WTC11 (cell line): Measurements from ENCODE around the gene LIPH. TPM values are rescaled to one million over a fixed set of nuclear protein-coding genes. Genes with fewer than 3 reads are reported as not detected.

Experiments used
- ATAC-seq: fragments of 200-7000 bp; cut with Tn5 transposase; 2 replicates; pipeline ENCODE4 v1.10.0; 2021; ENCODE audit warnings: mild to moderate bottlenecking, moderate library complexity
- CTCF ChIA-PET: fragments of 300-600 bp; sonication (Branson Sonifier 250); formaldehyde crosslinking; loops from one replicate; lab custom pipeline; 2021; ENCODE audit warnings: antibody characterized with exemption; lab: Charles Lee
- POLR2A ChIA-PET: fragments of 350-600 bp; sonication (Branson Sonifier 250); formaldehyde crosslinking; loops from one replicate; lab custom pipeline; 2021; ENCODE audit warnings: antibody characterized with exemption; lab: Charles Lee
- DNase-seq: peaks from one replicate; pipeline ENCODE4 v3.0.0; 2021; ENCODE audit warnings: low spot score
- H3K27ac Mint-ChIP-seq: 2 replicates; pipeline ENCODE4 v1.8.0; 2021; ENCODE audit warnings: mixed read lengths
- H3K27me3 Mint-ChIP-seq: 2 replicates; pipeline ENCODE4 v1.8.0; 2021; ENCODE audit warnings: low read depth, mild to moderate bottlenecking, moderate library complexity, mixed read lengths
- H3K36me3 Mint-ChIP-seq: 2 replicates; pipeline ENCODE4 v1.8.0; 2021; ENCODE audit warnings: mixed read lengths
- H3K4me1 Mint-ChIP-seq: 2 replicates; pipeline ENCODE4 v1.8.0; 2022; ENCODE audit warnings: mixed read lengths
- H3K4me3 Mint-ChIP-seq: 2 replicates; pipeline ENCODE4 v1.8.0; 2021; ENCODE audit warnings: mild to moderate bottlenecking, moderate library complexity, mixed read lengths
- H3K9me3 Mint-ChIP-seq: 2 replicates; pipeline ENCODE4 v1.8.0; 2021; ENCODE audit warnings: mixed read lengths
- ATF1 ChIP-seq: sonication (generic); formaldehyde crosslinking; IDR thresholded peaks from 2 replicates; pipeline ENCODE4 v1.8.1; 2023; ENCODE audit warnings: mild to moderate bottlenecking, moderate library complexity, missing genetic modification reagents
- CREM ChIP-seq: sonication (generic); formaldehyde crosslinking; IDR thresholded peaks from 2 replicates; pipeline ENCODE4 v1.8.1; 2022; ENCODE audit warnings: mild to moderate bottlenecking, missing genetic modification reagents, moderate library complexity
- FOXJ3 ChIP-seq: sonication (generic); formaldehyde crosslinking; IDR thresholded peaks from 2 replicates; pipeline ENCODE4 v1.9.0; 2021; ENCODE audit warnings: missing genetic modification reagents, mild to moderate bottlenecking, borderline replicate concordance
- FOXP1 ChIP-seq: sonication (generic); formaldehyde crosslinking; IDR thresholded peaks from 2 replicates; pipeline ENCODE4 v1.8.0; 2022; ENCODE audit warnings: missing genetic modification reagents, mild to moderate bottlenecking, moderate library complexity, borderline replicate concordance
- IRF2 ChIP-seq: sonication (generic); formaldehyde crosslinking; IDR thresholded peaks from 2 replicates; pipeline ENCODE4 v1.8.0; 2022; ENCODE audit warnings: low read depth, missing genetic modification reagents, borderline replicate concordance
- MXD4 ChIP-seq: fragments of 250-450 bp; sonication (Bioruptor Pico); IDR thresholded peaks from 2 replicates; pipeline ENCODE4 v1.8.0; 2021; ENCODE audit warnings: mild to moderate bottlenecking, moderate library complexity, borderline replicate concordance
- NR2C2 ChIP-seq: sonication (generic); formaldehyde crosslinking; IDR thresholded peaks from 2 replicates; pipeline ENCODE4 v1.8.0; 2022; ENCODE audit warnings: mild to moderate bottlenecking, missing genetic modification reagents
- SMAD3 ChIP-seq: sonication (generic); formaldehyde crosslinking; IDR thresholded peaks from 2 replicates; pipeline ENCODE4 v1.8.0; 2022; ENCODE audit warnings: missing genetic modification reagents, mild to moderate bottlenecking, borderline replicate concordance
- ZNF219 ChIP-seq: sonication (generic); formaldehyde crosslinking; IDR thresholded peaks from 2 replicates; pipeline ENCODE4 v1.8.0; 2023; ENCODE audit warnings: missing genetic modification reagents, mild to moderate bottlenecking, borderline replicate concordance
- total RNA-seq: library from RNA; stranded (reverse); gene quantifications from 3 replicates; pipeline ENCODE4 v1.2.3, GENCODE V29; 2021
- TF ChIP-seq, protein P1 (sequence below): sonication (generic); formaldehyde crosslinking; IDR thresholded peaks from 2 replicates; pipeline ENCODE4 v1.8.0; 2023; ENCODE audit warnings: missing genetic modification reagents
- TF ChIP-seq, protein P2 (sequence below): sonication (generic); formaldehyde crosslinking; IDR thresholded peaks from 2 replicates; pipeline ENCODE4 v1.8.0; 2022; ENCODE audit warnings: mild to moderate bottlenecking, missing genetic modification reagents
- TF ChIP-seq, protein P3 (sequence below): sonication (generic); formaldehyde crosslinking; IDR thresholded peaks from 2 replicates; pipeline ENCODE4 v1.8.1; 2023; ENCODE audit warnings: mild to moderate bottlenecking, missing genetic modification reagents, moderate library complexity
- TF ChIP-seq, protein P4 (sequence below): sonication (generic); formaldehyde crosslinking; IDR thresholded peaks from 2 replicates; pipeline ENCODE4 v1.8.1; 2022; ENCODE audit warnings: low read depth, mild to moderate bottlenecking, moderate library complexity, missing genetic modification reagents, borderline replicate concordance
- TF ChIP-seq, protein P5 (sequence below): sonication (generic); formaldehyde crosslinking; conservative IDR thresholded peaks from 2 replicates; pipeline ENCODE4 v1.8.1; 2022; ENCODE audit warnings: mild to moderate bottlenecking, missing genetic modification reagents
- TF ChIP-seq, protein P6 (sequence below): sonication (generic); formaldehyde crosslinking; IDR thresholded peaks from 2 replicates; pipeline ENCODE4 v1.8.1; 2022; ENCODE audit warnings: mild to moderate bottlenecking, missing genetic modification reagents, moderate library complexity, borderline replicate concordance
- TF ChIP-seq, protein P7 (sequence below): fragments of 250-450 bp; sonication (Bioruptor Pico); IDR thresholded peaks from 2 replicates; pipeline ENCODE4 v2.1.2; 2022; ENCODE audit warnings: mild to moderate bottlenecking, moderate library complexity
- TF ChIP-seq, protein P8 (sequence below): fragments of 250-450 bp; sonication (Bioruptor Pico); IDR thresholded peaks from 2 replicates; pipeline ENCODE4 v1.9.0; 2021; ENCODE audit warnings: moderate library complexity, mild to moderate bottlenecking, inconsistent platforms, borderline replicate concordance
- TF ChIP-seq, protein P9 (sequence below): fragments of 200-600 bp; IDR thresholded peaks from 2 replicates; pipeline ENCODE4 v1.8.0; 2022; ENCODE audit warnings: antibody characterized with exemption
- TF ChIP-seq, protein P10 (sequence below): sonication (generic); formaldehyde crosslinking; IDR thresholded peaks from 2 replicates; pipeline ENCODE4 v1.8.1; 2023; ENCODE audit warnings: mild to moderate bottlenecking, missing genetic modification reagents

LIPH gene
- total RNA-seq, 1 experiment from 2014 or later: 0.07 TPM

DNA sequence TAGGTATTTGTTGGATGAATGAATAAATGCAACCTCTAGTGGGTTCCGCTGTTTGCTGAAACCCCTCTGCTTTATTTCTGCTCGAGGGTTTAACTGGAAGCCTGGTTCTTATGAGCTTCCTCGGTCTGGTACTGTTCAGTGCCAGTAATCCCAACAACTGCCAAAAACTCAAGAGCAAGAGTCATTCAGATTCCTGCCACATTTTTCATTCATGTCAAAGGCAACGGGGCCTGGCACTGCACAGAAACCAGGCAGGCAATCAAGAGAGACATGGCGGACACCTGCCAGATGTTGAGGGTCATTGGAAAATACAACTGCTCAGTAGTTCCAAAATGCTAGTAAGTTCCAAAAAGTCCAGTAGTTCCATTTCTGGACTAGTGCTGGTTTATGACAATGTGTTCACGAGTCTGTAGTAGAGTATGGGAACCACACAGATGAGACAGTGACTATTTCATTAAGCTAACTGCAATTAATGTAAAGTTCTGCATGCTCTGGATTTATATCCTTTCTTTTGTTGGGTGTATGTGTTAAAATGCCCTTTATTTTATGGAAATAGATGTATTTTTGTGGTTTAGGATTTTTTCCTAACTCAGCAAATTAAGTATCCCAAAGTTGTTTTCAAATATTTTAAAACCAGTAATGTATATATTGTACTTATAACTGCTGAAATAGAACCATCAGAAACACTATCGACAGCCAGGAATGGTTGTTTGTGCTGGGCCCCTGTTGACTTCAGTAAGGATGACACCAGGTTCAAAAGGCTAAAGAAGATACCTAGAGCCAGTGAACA is 30.8 kb downstream of the LIPH start:
- no peaks in the 10 kb centered on the region for H3K4me1 Mint-ChIP-seq
- DNase-seq: no peak
- TF ChIP-seq IRF2 (CRISPR knock-in tag): no peak
- TF ChIP-seq, protein P1, sequence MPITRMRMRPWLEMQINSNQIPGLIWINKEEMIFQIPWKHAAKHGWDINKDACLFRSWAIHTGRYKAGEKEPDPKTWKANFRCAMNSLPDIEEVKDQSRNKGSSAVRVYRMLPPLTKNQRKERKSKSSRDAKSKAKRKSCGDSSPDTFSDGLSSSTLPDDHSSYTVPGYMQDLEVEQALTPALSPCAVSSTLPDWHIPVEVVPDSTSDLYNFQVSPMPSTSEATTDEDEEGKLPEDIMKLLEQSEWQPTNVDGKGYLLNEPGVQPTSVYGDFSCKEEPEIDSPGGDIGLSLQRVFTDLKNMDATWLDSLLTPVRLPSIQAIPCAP (CRISPR knock-in tag): no peak
- TF ChIP-seq SMAD3: no peak
- TF ChIP-seq, protein P2, sequence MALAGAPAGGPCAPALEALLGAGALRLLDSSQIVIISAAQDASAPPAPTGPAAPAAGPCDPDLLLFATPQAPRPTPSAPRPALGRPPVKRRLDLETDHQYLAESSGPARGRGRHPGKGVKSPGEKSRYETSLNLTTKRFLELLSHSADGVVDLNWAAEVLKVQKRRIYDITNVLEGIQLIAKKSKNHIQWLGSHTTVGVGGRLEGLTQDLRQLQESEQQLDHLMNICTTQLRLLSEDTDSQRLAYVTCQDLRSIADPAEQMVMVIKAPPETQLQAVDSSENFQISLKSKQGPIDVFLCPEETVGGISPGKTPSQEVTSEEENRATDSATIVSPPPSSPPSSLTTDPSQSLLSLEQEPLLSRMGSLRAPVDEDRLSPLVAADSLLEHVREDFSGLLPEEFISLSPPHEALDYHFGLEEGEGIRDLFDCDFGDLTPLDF: no peak
- TF ChIP-seq, protein P3, sequence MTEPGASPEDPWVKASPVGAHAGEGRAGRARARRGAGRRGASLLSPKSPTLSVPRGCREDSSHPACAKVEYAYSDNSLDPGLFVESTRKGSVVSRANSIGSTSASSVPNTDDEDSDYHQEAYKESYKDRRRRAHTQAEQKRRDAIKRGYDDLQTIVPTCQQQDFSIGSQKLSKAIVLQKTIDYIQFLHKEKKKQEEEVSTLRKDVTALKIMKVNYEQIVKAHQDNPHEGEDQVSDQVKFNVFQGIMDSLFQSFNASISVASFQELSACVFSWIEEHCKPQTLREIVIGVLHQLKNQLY (CRISPR knock-in tag): no peak
- TF ChIP-seq FOXP1 (CRISPR knock-in tag): no peak
- TF ChIP-seq, protein P4, sequence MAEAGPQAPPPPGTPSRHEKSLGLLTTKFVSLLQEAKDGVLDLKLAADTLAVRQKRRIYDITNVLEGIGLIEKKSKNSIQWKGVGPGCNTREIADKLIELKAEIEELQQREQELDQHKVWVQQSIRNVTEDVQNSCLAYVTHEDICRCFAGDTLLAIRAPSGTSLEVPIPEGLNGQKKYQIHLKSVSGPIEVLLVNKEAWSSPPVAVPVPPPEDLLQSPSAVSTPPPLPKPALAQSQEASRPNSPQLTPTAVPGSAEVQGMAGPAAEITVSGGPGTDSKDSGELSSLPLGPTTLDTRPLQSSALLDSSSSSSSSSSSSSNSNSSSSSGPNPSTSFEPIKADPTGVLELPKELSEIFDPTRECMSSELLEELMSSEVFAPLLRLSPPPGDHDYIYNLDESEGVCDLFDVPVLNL: no peak
- no peak for TF ChIP-seq ZNF219
- TF ChIP-seq MXD4 (CRISPR knock-in tag): no peak
- TF ChIP-seq, protein P5, sequence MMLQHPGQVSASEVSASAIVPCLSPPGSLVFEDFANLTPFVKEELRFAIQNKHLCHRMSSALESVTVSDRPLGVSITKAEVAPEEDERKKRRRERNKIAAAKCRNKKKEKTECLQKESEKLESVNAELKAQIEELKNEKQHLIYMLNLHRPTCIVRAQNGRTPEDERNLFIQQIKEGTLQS: no peak
- TF ChIP-seq, protein P6, sequence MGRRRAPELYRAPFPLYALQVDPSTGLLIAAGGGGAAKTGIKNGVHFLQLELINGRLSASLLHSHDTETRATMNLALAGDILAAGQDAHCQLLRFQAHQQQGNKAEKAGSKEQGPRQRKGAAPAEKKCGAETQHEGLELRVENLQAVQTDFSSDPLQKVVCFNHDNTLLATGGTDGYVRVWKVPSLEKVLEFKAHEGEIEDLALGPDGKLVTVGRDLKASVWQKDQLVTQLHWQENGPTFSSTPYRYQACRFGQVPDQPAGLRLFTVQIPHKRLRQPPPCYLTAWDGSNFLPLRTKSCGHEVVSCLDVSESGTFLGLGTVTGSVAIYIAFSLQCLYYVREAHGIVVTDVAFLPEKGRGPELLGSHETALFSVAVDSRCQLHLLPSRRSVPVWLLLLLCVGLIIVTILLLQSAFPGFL (CRISPR knock-in tag): no peak
- TF ChIP-seq, protein P7, sequence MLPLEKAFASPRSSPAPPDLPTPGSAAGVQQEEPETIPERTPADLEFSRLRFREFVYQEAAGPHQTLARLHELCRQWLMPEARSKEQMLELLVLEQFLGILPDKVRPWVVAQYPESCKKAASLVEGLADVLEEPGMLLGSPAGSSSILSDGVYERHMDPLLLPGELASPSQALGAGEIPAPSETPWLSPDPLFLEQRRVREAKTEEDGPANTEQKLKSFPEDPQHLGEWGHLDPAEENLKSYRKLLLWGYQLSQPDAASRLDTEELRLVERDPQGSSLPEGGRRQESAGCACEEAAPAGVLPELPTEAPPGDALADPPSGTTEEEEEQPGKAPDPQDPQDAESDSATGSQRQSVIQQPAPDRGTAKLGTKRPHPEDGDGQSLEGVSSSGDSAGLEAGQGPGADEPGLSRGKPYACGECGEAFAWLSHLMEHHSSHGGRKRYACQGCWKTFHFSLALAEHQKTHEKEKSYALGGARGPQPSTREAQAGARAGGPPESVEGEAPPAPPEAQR: no peak
- no peak for TF ChIP-seq CREM (CRISPR knock-in tag)
- no peak for TF ChIP-seq NR2C2 (CRISPR knock-in tag)
- TF ChIP-seq, protein P8, sequence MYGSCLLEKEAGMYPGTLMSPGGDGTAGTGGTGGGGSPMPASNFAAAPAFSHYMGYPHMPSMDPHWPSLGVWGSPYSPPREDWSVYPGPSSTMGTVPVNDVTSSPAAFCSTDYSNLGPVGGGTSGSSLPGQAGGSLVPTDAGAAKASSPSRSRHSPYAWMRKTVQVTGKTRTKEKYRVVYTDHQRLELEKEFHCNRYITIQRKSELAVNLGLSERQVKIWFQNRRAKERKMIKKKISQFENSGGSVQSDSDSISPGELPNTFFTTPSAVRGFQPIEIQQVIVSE (CRISPR knock-in tag): no peak
- no peak for TF ChIP-seq FOXJ3
- no peak for TF ChIP-seq ATF1 (CRISPR knock-in tag)
- TF ChIP-seq, protein P9, sequence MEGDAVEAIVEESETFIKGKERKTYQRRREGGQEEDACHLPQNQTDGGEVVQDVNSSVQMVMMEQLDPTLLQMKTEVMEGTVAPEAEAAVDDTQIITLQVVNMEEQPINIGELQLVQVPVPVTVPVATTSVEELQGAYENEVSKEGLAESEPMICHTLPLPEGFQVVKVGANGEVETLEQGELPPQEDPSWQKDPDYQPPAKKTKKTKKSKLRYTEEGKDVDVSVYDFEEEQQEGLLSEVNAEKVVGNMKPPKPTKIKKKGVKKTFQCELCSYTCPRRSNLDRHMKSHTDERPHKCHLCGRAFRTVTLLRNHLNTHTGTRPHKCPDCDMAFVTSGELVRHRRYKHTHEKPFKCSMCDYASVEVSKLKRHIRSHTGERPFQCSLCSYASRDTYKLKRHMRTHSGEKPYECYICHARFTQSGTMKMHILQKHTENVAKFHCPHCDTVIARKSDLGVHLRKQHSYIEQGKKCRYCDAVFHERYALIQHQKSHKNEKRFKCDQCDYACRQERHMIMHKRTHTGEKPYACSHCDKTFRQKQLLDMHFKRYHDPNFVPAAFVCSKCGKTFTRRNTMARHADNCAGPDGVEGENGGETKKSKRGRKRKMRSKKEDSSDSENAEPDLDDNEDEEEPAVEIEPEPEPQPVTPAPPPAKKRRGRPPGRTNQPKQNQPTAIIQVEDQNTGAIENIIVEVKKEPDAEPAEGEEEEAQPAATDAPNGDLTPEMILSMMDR: no peak
- TF ChIP-seq, protein P10, sequence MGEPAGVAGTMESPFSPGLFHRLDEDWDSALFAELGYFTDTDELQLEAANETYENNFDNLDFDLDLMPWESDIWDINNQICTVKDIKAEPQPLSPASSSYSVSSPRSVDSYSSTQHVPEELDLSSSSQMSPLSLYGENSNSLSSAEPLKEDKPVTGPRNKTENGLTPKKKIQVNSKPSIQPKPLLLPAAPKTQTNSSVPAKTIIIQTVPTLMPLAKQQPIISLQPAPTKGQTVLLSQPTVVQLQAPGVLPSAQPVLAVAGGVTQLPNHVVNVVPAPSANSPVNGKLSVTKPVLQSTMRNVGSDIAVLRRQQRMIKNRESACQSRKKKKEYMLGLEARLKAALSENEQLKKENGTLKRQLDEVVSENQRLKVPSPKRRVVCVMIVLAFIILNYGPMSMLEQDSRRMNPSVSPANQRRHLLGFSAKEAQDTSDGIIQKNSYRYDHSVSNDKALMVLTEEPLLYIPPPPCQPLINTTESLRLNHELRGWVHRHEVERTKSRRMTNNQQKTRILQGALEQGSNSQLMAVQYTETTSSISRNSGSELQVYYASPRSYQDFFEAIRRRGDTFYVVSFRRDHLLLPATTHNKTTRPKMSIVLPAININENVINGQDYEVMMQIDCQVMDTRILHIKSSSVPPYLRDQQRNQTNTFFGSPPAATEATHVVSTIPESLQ (CRISPR knock-in tag): no peak
- TF ChIP-seq, all 79 proteins: peak for 0
- Mint-ChIP-seq H3K36me3 (no peaks in the 10 kb centered on the region), H3K4me3 (no peak overlapping the region), H3K27me3 (peaks cover 2% of the 10 kb centered on the region; the same call in 1 of the 2 replicates), H3K9me3 (0 out of 2 replicates have a peak, but pooled peaks cover 3% of the 10 kb centered on the region), H3K27ac (no peak overlapping the region)
- ATAC-seq: no peak
- ChIA-PET CTCF (no interaction called here), POLR2A (no interaction called here)
